Glomerular endothelial cell (primary cell): ENCODE results near the gene MANF. TPM values are rescaled to one million over a fixed set of nuclear protein-coding genes. Genes with fewer than 3 reads are reported as not detected.
A peak's percentile ranks its signal among the peaks of the same experiment; 100 is the strongest.
"Not testable (repeated sequence)": the region's sequence is repeated elsewhere in the genome, so short reads cannot be mapped to it uniquely, and the experiment has no call there.

Experiments
- DNase-seq: peaks from one replicate; pipeline ENCODE4 v3.0.0-alpha.2; 2011; ENCODE audit warnings: low read depth, low spot score; ENCODE audit errors: extremely low read depth
- total RNA-seq: library from RNA; depleted of rRNA; stranded (reverse); fragments of >200 nt; gene quantifications from 2 replicates; pipeline ENCODE4 v1.2.3, GENCODE V29; 2015

MANF gene
- total RNA-seq = 114 and 115 TPM in 2 replicates

GRCh38 chr3:51384726-51385473, at the start of gene MANF:
MANF (plus strand) TSS chr3:51385291; CDS start chr3:51385343, 52 bp downstream.
- peak; percentile 72 for DNase-seq

GRCh38 chr3:51336261-51336660, 48.8 kb upstream of the MANF start:
- no peak for DNase-seq

- no peak for DNase-seq
These were observed 47.4 kb upstream of the MANF start for GRCh38 chr3:51337666-51338065.

- no peak for DNase-seq
These were observed 46.5 kb upstream of the MANF start for GRCh38 chr3:51338632-51339031.

- peak; percentile 84 for DNase-seq
These were observed 44.9 kb upstream of the MANF start for GRCh38 chr3:51340013-51340829.

GRCh38 chr3:51340989-51341636, 44.0 kb upstream of the MANF start:
- no peak for DNase-seq

- no peak for DNase-seq
These were observed 41.0 kb upstream of the MANF start for GRCh38 chr3:51343918-51344687.

- DNase-seq = no peak
These were observed 34.3 kb upstream of the MANF start for GRCh38 chr3:51350751-51351150.

GRCh38 chr3:51353131-51353530, 32.0 kb upstream of the MANF start:
- no peak for DNase-seq

GRCh38 chr3:51353691-51354090, 31.4 kb upstream of the MANF start:
- no peak for DNase-seq

- no peak for DNase-seq
These were observed 30.9 kb upstream of the MANF start for GRCh38 chr3:51354172-51354571.

GRCh38 chr3:51354731-51355615, 30.1 kb upstream of the MANF start:
- no peak for DNase-seq

GRCh38 chr3:51355891-51356578, 29.1 kb upstream of the MANF start:
- no peak for DNase-seq

GRCh38 chr3:51357856-51358255, 27.2 kb upstream of the MANF start:
- DNase-seq = no peak

GRCh38 chr3:51358981-51359380, 26.1 kb upstream of the MANF start:
- no peak for DNase-seq

GRCh38 chr3:51360806-51361205, 24.3 kb upstream of the MANF start:
- no peak for DNase-seq

- DNase-seq = no peak
These were observed 23.3 kb upstream of the MANF start for GRCh38 chr3:51361746-51362145.

- no peak for DNase-seq
These were observed 22.6 kb upstream of the MANF start for GRCh38 chr3:51362476-51362875.

- DNase-seq = not testable (repeated sequence)
These were observed 16.8 kb upstream of the MANF start for GRCh38 chr3:51368276-51368675.
